Gastrocnemius medialis (tissue), 4 donors: Measurements from ENCODE around the gene LPIN1. TPM values are rescaled to one million over a fixed set of nuclear protein-coding genes. Genes with fewer than 3 reads are reported as not detected.

Experiments
- ATAC-seq, 2 donors: fragments of 150-250 bp; one replicate each; pipeline ENCODE4 v1.9.1; 2016
- DNase-seq, 2 donors: peaks; one replicate each; pipeline ENCODE4 v3.0.0-alpha.2; 2019
- H3K27ac ChIP-seq, 4 donors: fragments of 200-600 bp; sonication (generic); 1 replicate in 1 of 4; 2 replicates in 3 of 4; pipeline ENCODE4 v1.5.1; 2016 to 2018; ENCODE audit warnings: mild to moderate bottlenecking in 2 of 4, moderate library complexity in 1 of 4
- H3K27me3 ChIP-seq, 3 donors: fragments of 200-600 bp; sonication (generic) in 2 of 3; 1 replicate in 1 of 3; 2 replicates in 2 of 3; pipeline versions ENCODE4 v1.5.1 to v1.6.0; 2016 to 2019; ENCODE audit warnings: mild to moderate bottlenecking in 1 of 3, moderate library complexity in 1 of 3
- H3K36me3 ChIP-seq, 2 donors: fragments of 200-600 bp; sonication (generic) in 1 of 2; one replicate each; pipeline ENCODE4 v1.5.1; 2017 to 2018
- H3K4me1 ChIP-seq, 2 donors: fragments of 200-600 bp; sonication (generic) in 1 of 2; one replicate each; pipeline ENCODE4 v1.5.1; 2016 to 2017; ENCODE audit warnings: mild to moderate bottlenecking in 2 of 2
- H3K4me3 ChIP-seq, 4 donors: fragments of 200-600 bp; sonication (generic) in 3 of 4; 1 replicate in 1 of 4; 2 replicates in 3 of 4; pipeline ENCODE4 v1.5.1; 2016 to 2019; ENCODE audit warnings: mild to moderate bottlenecking in 2 of 4
- H3K9me3 ChIP-seq, 3 donors: fragments of 200-600 bp; sonication (generic) in 2 of 3; 1 replicate in 1 of 3; 2 replicates in 2 of 3; pipeline ENCODE4 v1.5.1; 2016 to 2019
- CTCF ChIP-seq, 5 experiments: fragments of 450-650 bp in 3 of 5; fragments of 200-600 bp in 2 of 5; sonication (generic) in 2 of 5; IDR thresholded peaks in 4 of 5; conservative IDR thresholded peaks in 1 of 5; 1 replicate in 4 of 5; 2 replicates in 1 of 5; pipeline ENCODE4 v1.5.1; 2016 to 2019; ENCODE audit warnings: antibody characterized with exemption in 5 of 5, mild to moderate bottlenecking in 3 of 5, moderate library complexity in 3 of 5
- POLR2A ChIP-seq, 2 donors: fragments of 450-650 bp; IDR thresholded peaks; one replicate each; pipeline ENCODE4 v1.6.1; 2017; ENCODE audit warnings: antibody characterized with exemption in 2 of 2, mild to moderate bottlenecking in 2 of 2, moderate library complexity in 2 of 2
- in situ Hi-C, 4 donors: fragments of 200-750 bp; cut with MboI; loops; one replicate each; pipeline versions ENCODE4 v1.15.0 to v1.8.0; 2017; ENCODE audit warnings: low sequenced_read_pairs in 4 of 4
- intact Hi-C: fragments of 100-400 bp; cut with DNase I; formaldehyde crosslinking; loops from one replicate; pipeline ENCODE4 v1.15.1; 2023; ENCODE audit warnings: low total_unique reads
- total RNA-seq, 4 donors: library from RNA; depleted of rRNA; stranded (reverse); fragments of >200 nt; gene quantifications; one replicate each; pipeline versions ENCODE4 v1.1.0 to v1.2.3, GENCODE V29; 2016

LPIN1 gene
- total RNA-seq, 4 donors from 2014 or later: 292 to 606 (median 472) TPM

- H3K36me3 ChIP-seq: no peaks in the 10 kb centered on the region
- no peak for DNase-seq
- H3K4me3 ChIP-seq: no peak overlapping the region
- in situ Hi-C loops: loop anchor here (5.0 to 25.0 kb wide), 4 partner anchors 45 to 213 kb away; partner anchors contain the start of gene LPIN1 (in 1 of the 4)
- intact Hi-C loops: loop anchor here (10.0 kb wide), 1 partner anchor 855 kb away; no protein-coding TSS in a partner anchor
- ATAC-seq: no peak
- peaks cover 56 to 57% of the 10 kb centered on the region in 2 donors for H3K4me1 ChIP-seq
- no peaks in the 10 kb centered on the region for H3K27me3 ChIP-seq
- H3K9me3 ChIP-seq: no peaks in the 10 kb centered on the region
- H3K27ac ChIP-seq: peak overlapping the region; percentile 93 to 100 (median 98)
- TF ChIP-seq CTCF (IDR thresholded peaks at IDR 0.05 in 4 of 5, conservative IDR thresholded peaks at IDR 0.05 in 1 of 5) (no peak), POLR2A (IDR thresholded peaks at IDR 0.05) (no peak)
These were observed 46.5 kb upstream of the LPIN1 start for GRCh38 chr2:11699686-11700670.

- intact Hi-C loops (no loop called here), in situ Hi-C loops (no loop called here)
- no peak for TF ChIP-seq CTCF (IDR thresholded peaks at IDR 0.05 in 4 of 5, conservative IDR thresholded peaks at IDR 0.05 in 1 of 5)
- TF ChIP-seq POLR2A (IDR thresholded peaks at IDR 0.05): peak in 1 of 2 donors; percentile 32
- DNase-seq: no peak
- peaks cover 50 to 55% of the 10 kb centered on the region in 2 donors for H3K4me1 ChIP-seq
- H3K9me3 ChIP-seq: no peaks in the 10 kb centered on the region
- no peaks in the 10 kb centered on the region for H3K27me3 ChIP-seq
- H3K36me3 ChIP-seq: no peaks in the 10 kb centered on the region
- peak overlapping the region; percentile 93 to 100 (median 98) for H3K27ac ChIP-seq
- ATAC-seq: no peak
- no peak overlapping the region for H3K4me3 ChIP-seq
These were observed 45.2 kb upstream of the LPIN1 start for GRCh38 chr2:11701206-11701605.

GRCh38 chr2:11701751-11702301, 44.6 kb upstream of the LPIN1 start:
- in situ Hi-C loops (no loop called here), intact Hi-C loops (no loop called here)
- H3K27me3 ChIP-seq: no peaks in the 10 kb centered on the region
- no peaks in the 10 kb centered on the region for H3K36me3 ChIP-seq
- TF ChIP-seq CTCF (IDR thresholded peaks at IDR 0.05 in 4 of 5, conservative IDR thresholded peaks at IDR 0.05 in 1 of 5): no peak
- H3K4me3 ChIP-seq: no peak overlapping the region
- H3K9me3 ChIP-seq: no peaks in the 10 kb centered on the region
- ATAC-seq: no peak
- peak overlapping the region; percentile 0 to 100 (median 96) for H3K27ac ChIP-seq
- peaks cover 44 to 49% of the 10 kb centered on the region in 2 donors for H3K4me1 ChIP-seq
- DNase-seq: no peak

GRCh38 chr2:11702946-11703345, 43.5 kb upstream of the LPIN1 start:
- ATAC-seq (no peak), DNase-seq (no peak)
- TF ChIP-seq CTCF (IDR thresholded peaks at IDR 0.05 in 4 of 5, conservative IDR thresholded peaks at IDR 0.05 in 1 of 5) (no peak), POLR2A (IDR thresholded peaks at IDR 0.05) (no peak)
- in situ Hi-C loops: no loop called here
- Histone ChIP-seq H3K36me3 (no peaks in the 10 kb centered on the region), H3K27ac (peak overlapping the region in 1 of 4 donors; percentile 32), H3K27me3 (no peaks in the 10 kb centered on the region), H3K4me3 (no peak overlapping the region), H3K9me3 (no peaks in the 10 kb centered on the region), H3K4me1 (peaks cover 33 to 39% of the 10 kb centered on the region in 2 donors)
- intact Hi-C loops: no loop called here
